Posterior vena cava (tissue), 2 donors: ENCODE results near the gene COL4A5. TPM values are rescaled to one million over a fixed set of nuclear protein-coding genes. Genes with fewer than 3 reads are reported as not detected.
"Not testable (repeated sequence)": the region's sequence is repeated elsewhere in the genome, so short reads cannot be mapped to it uniquely, and the experiment has no call there.

Experiments
- DNase-seq: peaks from one replicate; pipeline ENCODE4 v3.0.0-alpha.2; 2020; ENCODE audit warnings: low spot score
- intact Hi-C, 2 donors: fragments of 100-400 bp; cut with DNase I; formaldehyde crosslinking; loops; one replicate each; pipeline versions ENCODE4 v1.14.1 to v1.14.2; 2022 to 2023
- total RNA-seq, 2 donors: library from RNA; stranded (reverse); fragmentation: NEBNext Ultra II Directional; extraction: Animal tissue kit (Norgen Biotek cat#: 25700); gene quantifications; one replicate each; pipeline ENCODE4 v1.2.1, GENCODE V29; 2021
- donor health status: DM: yes; HTN: yes; CAD: no.
- donor health status: DM: yes; HTN: yes; CAD: no.

COL4A5 gene
- total RNA-seq, 2 donors from 2014 or later, result 20.5 to 31.6 TPM

GRCh38 chrX:108442901-108443464 is 3.3 kb downstream of the COL4A5 start:
- no peak for DNase-seq
- intact Hi-C loops, result no loop called here

DNA sequence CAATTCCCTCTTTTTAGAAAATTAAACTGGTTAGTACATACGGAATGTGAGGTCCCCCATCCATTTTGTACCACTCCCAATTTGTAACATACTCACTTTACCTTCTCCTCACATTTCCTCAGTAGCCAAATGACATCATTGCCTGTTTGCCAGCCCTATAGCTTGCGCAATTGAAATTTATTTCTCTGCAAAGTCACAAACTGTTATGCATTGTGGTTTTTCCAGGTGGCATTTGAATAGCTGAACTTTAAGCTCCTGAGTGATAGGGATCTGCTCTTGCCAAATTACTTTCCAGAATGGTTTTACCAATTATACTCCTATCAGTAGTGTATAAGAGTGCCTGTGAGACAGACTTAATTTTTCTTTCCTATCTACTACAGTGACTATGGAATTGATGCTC is 7.7 kb downstream of the COL4A5 start:
- no peak for DNase-seq
- intact Hi-C loops, result no loop called here

DNA sequence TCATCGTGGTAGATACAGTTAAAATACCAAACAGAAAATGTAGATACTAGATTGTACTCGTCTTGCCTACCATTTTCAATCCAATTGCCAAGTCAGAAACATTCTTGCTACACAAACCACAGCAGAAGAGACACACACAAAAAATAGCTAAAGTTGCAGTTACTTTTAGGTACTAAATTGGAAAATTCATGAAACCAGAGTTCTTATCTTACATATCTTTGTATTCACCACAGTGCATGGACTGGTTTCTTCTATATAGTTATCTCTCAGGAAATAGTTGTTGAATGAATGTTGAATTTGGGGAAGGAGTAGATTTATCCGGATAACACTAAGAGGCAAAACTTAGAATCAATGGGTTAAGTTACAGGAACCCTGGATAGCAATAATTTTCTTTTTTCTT is 14.2 kb downstream of the COL4A5 start:
- no peak for DNase-seq
- intact Hi-C loops, result no loop called here

GRCh38 chrX:108456971-108457477 is 17.4 kb downstream of the COL4A5 start:
- DNase-seq, result no peak
- intact Hi-C loops, result no loop called here

GRCh38 chrX:108464604-108465003 is 25.0 kb downstream of the COL4A5 start:
- no peak for DNase-seq
- intact Hi-C loops, result loop anchor here in 1 of 2 donors (5.0 kb wide), 1 partner anchor 1123 kb away; no protein-coding TSS in a partner anchor

DNA sequence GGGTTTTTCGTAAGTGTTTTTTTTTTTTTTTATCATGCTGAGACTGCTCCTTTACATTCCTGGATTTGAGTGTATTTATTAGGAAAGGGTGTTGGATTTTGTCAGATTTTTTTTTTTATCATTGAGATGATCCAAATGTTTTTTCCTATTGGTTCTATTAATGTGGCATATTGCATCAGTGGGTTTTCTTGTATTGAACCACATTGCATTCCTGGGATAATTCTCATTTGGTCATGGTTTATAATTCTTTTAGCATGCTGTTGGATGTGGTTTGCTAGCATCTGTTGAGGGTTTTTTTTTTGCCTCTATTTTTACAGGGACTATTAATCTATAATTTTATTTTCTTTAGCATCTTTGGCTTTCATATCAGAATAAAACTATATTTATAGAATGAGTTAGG is 28.8 kb downstream of the COL4A5 start:
- intact Hi-C loops, result no loop called here
- no peak for DNase-seq

- DNase-seq, result no peak
- intact Hi-C loops, result no loop called here
Observed at GRCh38 chrX:108473979-108474378, 34.3 kb downstream of the COL4A5 start.

- DNase-seq, intact Hi-C loops: not testable (repeated sequence)
Observed at GRCh38 chrX:108481528-108481927, 41.9 kb downstream of the COL4A5 start.

GRCh38 chrX:108484251-108484650 is 44.6 kb downstream of the COL4A5 start:
- no peak for DNase-seq
- intact Hi-C loops, result no loop called here

DNA sequence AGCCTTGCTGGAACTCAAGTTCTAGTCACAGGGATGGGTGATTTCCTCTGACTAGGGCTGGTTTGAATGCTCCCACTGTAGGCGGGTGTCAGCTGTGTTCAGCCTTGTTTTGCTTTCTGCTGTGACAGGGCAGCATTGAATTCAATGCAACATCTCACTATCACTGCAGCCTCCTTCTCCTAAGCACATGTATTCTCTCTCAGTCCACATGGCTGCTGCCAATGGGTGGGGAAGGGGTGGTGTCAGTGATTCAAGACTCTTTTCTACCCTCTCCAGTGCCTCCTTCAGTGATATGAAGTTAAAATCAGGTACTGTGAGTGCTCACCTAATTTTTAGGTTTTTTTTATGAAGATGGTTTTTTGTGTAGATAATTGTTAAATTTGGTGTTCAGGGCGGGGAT is 46.3 kb downstream of the COL4A5 start:
- DNase-seq, result no peak
- intact Hi-C loops, result no loop called here

DNA sequence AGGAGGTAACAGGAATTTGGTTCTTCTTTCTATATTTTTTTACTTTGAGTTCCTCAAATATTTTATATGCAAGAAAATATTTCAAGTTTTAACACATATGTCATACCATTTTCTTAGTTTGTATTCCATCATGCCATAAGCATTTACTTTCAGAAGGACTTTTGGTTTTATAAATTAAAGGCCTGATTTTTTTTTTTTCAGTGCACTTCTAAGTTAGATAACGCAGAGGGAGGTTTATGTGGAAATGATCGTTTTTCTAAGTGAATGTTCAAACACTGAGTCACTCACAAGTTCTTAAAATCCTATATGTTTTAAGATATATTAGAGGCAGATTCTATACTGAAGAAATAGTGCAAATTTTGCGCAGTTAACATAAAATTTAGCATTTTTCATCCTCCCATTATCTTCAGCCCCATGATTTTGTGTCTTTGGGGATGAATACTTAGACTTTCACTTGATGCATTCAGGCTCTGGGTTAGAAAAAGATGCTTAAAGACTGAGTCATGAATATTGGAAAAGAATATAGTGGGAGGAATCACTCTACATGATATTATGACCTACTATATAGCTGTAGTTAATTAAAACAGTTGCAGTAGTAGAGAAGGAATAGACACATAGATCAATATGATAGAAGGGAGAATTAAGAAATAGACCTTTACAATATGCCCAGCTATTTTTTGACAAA is 54.9 kb downstream of the COL4A5 start:
- DNase-seq, result no peak
- intact Hi-C loops, result no loop called here

GRCh38 chrX:108511721-108512120 is 72.1 kb downstream of the COL4A5 start:
- no peak for DNase-seq
- intact Hi-C loops, result no loop called here

GRCh38 chrX:108516184-108516583 is 76.5 kb downstream of the COL4A5 start:
- intact Hi-C loops, result no loop called here
- DNase-seq, result no peak

- no peak for DNase-seq
- intact Hi-C loops, result no loop called here
Observed at GRCh38 chrX:108527724-108528123, 88.1 kb downstream of the COL4A5 start.

DNA sequence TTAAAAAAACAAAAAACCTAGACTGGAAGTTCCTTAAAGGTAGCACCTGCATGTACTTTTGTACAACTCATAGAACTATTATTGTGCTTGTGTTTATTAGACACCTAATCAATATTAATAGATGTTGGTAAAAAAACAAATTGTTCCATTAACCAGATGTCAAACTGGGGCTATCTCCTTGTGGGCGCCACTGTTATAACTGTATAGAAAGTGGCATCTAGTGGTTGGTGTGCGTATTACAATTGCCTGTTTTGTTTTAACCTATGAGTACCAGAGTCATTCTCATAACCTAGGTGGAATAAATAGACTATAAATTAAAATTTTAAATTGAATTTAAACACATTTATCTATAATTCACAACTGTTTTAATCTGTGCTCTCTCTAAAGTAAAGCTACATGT is 97.4 kb downstream of the COL4A5 start:
- intact Hi-C loops, result no loop called here
- no peak for DNase-seq

DNA sequence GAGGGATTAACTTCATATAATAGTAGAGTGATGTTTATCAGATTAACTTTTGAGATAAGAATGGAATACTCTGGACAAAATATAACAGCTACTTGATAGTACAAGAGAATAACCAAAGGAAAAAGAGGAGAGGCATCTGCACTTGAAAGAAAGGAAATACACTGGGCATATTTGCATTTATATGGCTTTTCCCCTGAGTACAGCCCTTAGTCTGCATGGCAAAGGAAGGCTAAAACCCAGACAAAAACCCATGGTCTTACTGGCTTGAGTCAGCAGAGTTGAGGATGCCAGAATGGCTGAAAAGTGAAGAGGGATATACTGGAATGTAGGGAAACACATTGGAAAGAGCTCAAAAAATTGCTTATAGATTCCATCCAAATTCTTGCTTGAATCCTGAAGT is 101.6 kb downstream of the COL4A5 start:
- no peak for DNase-seq
- intact Hi-C loops, result no loop called here

GRCh38 chrX:108557580-108557979 is 117.9 kb downstream of the COL4A5 start:
- intact Hi-C loops, result no loop called here
- no peak for DNase-seq

DNA sequence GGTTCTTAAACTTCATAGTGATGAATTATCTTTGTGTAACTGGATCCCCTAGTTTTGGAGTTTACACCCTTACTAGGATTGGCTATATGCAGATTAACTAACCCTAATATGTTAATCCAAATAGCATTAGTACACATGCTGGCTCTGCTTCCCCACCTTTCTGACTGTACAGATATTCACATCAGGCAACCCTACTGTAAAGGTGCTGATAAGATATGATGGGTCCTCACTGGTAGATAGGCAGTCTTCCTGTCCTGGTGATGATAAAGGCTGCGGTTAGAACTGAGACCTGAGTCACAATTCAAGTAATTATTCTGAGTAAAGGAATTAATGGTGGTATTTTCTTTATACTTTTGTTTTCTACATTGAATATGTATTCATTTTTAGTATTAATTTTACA is 118.6 kb downstream of the COL4A5 start:
- intact Hi-C loops, result no loop called here

DNA sequence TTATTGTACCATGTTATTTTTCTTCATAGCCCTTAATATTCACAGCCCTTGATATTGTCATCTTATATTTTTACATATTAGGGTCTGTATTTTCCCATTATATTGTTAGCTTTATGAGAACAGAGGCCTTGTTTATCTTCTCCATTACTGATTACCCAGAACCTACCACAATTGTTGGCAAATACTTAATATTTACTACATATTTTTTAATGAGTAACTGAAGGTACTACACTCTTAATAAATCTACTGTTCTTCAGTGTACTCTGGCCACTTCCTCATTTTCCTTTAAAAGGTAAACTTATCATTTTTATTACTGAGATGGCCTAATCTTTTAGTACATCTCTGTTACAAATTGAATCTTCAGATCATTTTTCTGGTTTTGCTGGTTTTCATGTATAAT is 133.5 kb downstream of the COL4A5 start:
- intact Hi-C loops, result no loop called here

More for the DNA sequence above, 118.6 kb downstream of the COL4A5 start:
- DNase-seq, result no peak

DNA sequence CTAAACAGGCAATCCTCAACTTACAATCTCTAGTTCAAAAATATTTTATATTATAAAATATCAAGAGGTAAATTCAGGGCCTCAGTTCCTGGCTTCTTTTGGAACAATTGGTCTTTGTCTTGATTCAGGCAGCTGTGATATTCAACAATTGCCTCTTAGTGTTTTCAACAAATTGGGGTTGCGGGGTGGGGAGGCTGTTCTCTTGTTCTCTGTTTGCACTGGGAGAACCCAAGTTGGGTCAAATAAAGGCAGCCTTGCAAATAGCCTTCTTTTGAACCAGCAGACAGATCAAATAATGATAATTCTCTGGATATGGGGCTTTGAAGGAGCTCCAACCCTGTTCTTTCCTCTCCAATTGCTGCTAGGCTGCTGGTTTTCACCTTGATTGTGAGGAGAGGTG is 142.5 kb downstream of the COL4A5 start:
- intact Hi-C loops, result no loop called here
- no peak for DNase-seq

More for the DNA sequence above, 133.5 kb downstream of the COL4A5 start:
- no peak for DNase-seq

- intact Hi-C loops, result no loop called here
- no peak for DNase-seq
Observed at GRCh38 chrX:108584617-108585211, 145.1 kb downstream of the COL4A5 start.
